Tibial nerve (tissue), 4 donors: ENCODE measurements around the gene PTPRD.

Source experiments
- EP300 ChIP-seq, 2 donors: sonication (generic); formaldehyde crosslinking; IDR thresholded peaks; one replicate each; pipeline ENCODE4 v1.6.1; 2017; ENCODE audit warnings: antibody characterized with exemption in 2 of 2, mild to moderate bottlenecking in 1 of 2
- TF ChIP-seq, protein P1 (sequence below), 5 experiments: fragments of 200-600 bp in 3 of 5; fragments of 450-650 bp in 2 of 5; sonication (generic) in 3 of 5; IDR thresholded peaks; one replicate each; pipeline ENCODE4 v1.5.1; 2016 to 2019; ENCODE audit warnings: antibody characterized with exemption in 5 of 5, mild to moderate bottlenecking in 3 of 5, moderate library complexity in 2 of 5

DNA sequence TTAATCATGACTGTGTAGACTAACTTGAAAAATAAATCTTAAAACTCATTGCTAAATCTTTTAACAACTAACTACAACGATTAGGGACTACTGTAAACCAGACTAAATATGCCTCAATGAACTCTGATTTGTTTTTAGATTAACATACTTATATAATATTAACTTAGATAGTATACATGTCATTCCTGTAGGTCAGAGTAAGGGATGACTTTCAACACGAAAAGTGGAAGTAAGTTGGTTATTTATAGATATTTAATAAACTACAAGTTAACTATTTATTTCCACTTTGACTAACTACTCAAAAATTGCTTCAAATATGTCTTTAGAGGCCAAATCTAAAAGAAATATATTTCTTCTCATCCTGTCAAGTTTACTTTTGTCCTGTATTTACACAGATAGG lies 795.6 kb downstream of the PTPRD start:
- TF ChIP-seq EP300 (IDR thresholded peaks at IDR 0.05) = no peak
- TF ChIP-seq, protein P1, sequence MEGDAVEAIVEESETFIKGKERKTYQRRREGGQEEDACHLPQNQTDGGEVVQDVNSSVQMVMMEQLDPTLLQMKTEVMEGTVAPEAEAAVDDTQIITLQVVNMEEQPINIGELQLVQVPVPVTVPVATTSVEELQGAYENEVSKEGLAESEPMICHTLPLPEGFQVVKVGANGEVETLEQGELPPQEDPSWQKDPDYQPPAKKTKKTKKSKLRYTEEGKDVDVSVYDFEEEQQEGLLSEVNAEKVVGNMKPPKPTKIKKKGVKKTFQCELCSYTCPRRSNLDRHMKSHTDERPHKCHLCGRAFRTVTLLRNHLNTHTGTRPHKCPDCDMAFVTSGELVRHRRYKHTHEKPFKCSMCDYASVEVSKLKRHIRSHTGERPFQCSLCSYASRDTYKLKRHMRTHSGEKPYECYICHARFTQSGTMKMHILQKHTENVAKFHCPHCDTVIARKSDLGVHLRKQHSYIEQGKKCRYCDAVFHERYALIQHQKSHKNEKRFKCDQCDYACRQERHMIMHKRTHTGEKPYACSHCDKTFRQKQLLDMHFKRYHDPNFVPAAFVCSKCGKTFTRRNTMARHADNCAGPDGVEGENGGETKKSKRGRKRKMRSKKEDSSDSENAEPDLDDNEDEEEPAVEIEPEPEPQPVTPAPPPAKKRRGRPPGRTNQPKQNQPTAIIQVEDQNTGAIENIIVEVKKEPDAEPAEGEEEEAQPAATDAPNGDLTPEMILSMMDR (IDR thresholded peaks at IDR 0.05) = no peak
